K562 (cell line): ENCODE measurements around the gene ZNF860.

Source experiments
- BRCA1 ChIP-seq, 2 experiments: fragments of 450-650 bp in 1 of 2; sonication (generic) in 1 of 2; formaldehyde crosslinking in 1 of 2; IDR thresholded peaks; 2 replicates each; pipeline versions ENCODE4 v1.5.0 to v1.6.1; 2017 to 2020; ENCODE audit warnings: mild to moderate bottlenecking in 1 of 2, missing genetic modification reagents in 1 of 2
- CTBP1 ChIP-seq: fragments of 450-650 bp; IDR thresholded peaks from 2 replicates; pipeline ENCODE4 v1.6.1; 2016; ENCODE audit warnings: borderline replicate concordance
- DPF2 ChIP-seq: fragments of 450-650 bp; IDR thresholded peaks from 2 replicates; pipeline ENCODE4 v1.6.1; 2016
- KAT7 ChIP-seq: sonication (generic); formaldehyde crosslinking; IDR thresholded peaks from 2 replicates; pipeline ENCODE4 v1.8.0; 2022; ENCODE audit warnings: missing genetic modification reagents, mild to moderate bottlenecking, borderline replicate concordance
- NR2F6 ChIP-seq: fragments of 450-650 bp; formaldehyde crosslinking; IDR thresholded peaks from 2 replicates; pipeline ENCODE4 v1.4.0; 2020; ENCODE audit warnings: mild to moderate bottlenecking
- SAP30 ChIP-seq: fragments of 200-600 bp; sonication (generic); IDR thresholded peaks from 2 replicates; pipeline ENCODE4 v1.6.1; 2012; ENCODE audit warnings: borderline replicate concordance, low read depth, mild to moderate bottlenecking, moderate library complexity, low read length, control low read depth, inconsistent platforms; ENCODE audit not compliant: insufficient read depth, poor library complexity, severe bottlenecking
- TSC22D4 ChIP-seq: fragments of 450-650 bp; IDR thresholded peaks from 2 replicates; pipeline ENCODE4 v1.6.1; 2016; ENCODE audit warnings: missing genetic modification characterization, missing biosample characterization, control low read depth
- UBTF ChIP-seq, 2 experiments: IDR thresholded peaks; 2 replicates each; pipeline ENCODE4 v1.6.1; 2012; ENCODE audit warnings: improper control_type of control experiment in 2 of 2, low read depth in 2 of 2, low read length in 2 of 2, borderline replicate concordance in 1 of 2
- YY1 ChIP-seq, 3 experiments: IDR thresholded peaks; 2 replicates each; pipeline ENCODE4 v1.6.1; 2011; ENCODE audit warnings: low read length in 2 of 3, mild to moderate bottlenecking in 2 of 3, moderate library complexity in 2 of 3, borderline replicate concordance in 1 of 3, control low read depth in 1 of 3, low read depth in 1 of 3; ENCODE audit not compliant: insufficient read depth in 3 of 3, insufficient replicate concordance in 2 of 3, control insufficient read depth in 1 of 3, insufficient read length in 1 of 3; ENCODE audit errors: extremely low read depth in 1 of 3
- ZFP36 ChIP-seq: fragments of 150-350 bp; IDR thresholded peaks from 2 replicates; pipeline ENCODE4 v1.6.1; 2018; ENCODE audit warnings: low read length, low read depth; ENCODE audit not compliant: partially characterized antibody
- ZNF644 ChIP-seq: fragments of 200-800 bp; sonication (Bioruptor generic); IDR thresholded peaks from 2 replicates; pipeline ENCODE4 v1.6.1; 2016; ENCODE audit warnings: low read depth, missing genetic modification characterization, missing compliant biosample characterization
- ZNF764 ChIP-seq: fragments of 250-450 bp; sonication (Bioruptor Pico); IDR thresholded peaks from 2 replicates; pipeline ENCODE4 v1.4.0; 2020; ENCODE audit warnings: low read depth, mild to moderate bottlenecking, moderate library complexity
- TF ChIP-seq, protein P1 (sequence below): sonication (generic); formaldehyde crosslinking; IDR thresholded peaks from 2 replicates; pipeline ENCODE4 v1.8.1; 2023; ENCODE audit warnings: mild to moderate bottlenecking, missing genetic modification reagents, moderate library complexity
- TF ChIP-seq, protein P2 (sequence below), 2 experiments: fragments of 200-800 bp in 1 of 2; sonication (Bioruptor generic) in 1 of 2; sonication (generic) in 1 of 2; formaldehyde crosslinking in 1 of 2; IDR thresholded peaks in 1 of 2; conservative IDR thresholded peaks in 1 of 2; 2 replicates each; pipeline versions ENCODE4 v1.5.0 to v1.6.1; 2016 to 2020; ENCODE audit warnings: missing compliant biosample characterization in 1 of 2, missing genetic modification characterization in 1 of 2, missing genetic modification reagents in 1 of 2

DNA sequence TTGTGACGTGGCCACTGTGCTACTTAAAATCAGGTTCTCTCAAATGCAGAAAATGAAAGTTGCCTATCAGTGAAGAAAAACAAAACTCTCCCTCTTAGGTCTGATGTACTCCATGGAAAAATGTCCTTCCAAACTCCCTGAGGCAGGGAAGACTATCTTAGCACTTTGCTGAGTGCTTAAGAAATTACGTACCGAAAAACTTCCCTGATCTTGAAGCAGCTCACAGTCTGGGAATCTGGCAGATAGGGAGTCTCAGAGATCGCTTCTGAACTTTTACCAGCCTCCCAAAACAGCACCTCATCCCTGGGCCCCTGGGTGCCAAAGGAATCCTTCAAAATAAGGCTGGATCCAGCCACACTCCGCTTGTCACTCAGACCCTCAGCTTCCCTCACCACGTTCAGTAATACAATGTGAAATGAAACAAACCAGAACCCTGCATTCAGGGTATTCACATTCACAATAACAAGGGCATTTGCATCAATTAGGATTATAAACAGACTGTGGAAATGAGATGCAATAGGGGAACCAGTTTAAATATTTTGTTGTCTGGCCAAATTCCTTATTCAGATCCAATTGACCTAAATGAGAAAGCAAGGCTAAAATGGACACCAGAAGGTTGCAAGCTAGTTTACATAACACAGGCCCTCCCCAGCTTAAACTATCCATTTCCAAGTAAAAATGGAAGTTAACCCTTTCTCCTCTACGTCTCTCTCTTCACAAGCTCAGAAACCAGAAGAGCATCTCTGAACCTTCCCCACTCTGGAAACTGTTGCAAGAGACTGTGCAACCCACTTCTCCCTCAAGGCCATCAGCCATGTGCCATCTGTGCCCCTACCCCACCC, 21.4 kb upstream of the ZNF860 start:
- no peak for TF ChIP-seq KAT7 (CRISPR knock-in tag)
- no peak for TF ChIP-seq SAP30
- TF ChIP-seq NR2F6: no peak
- no peak for TF ChIP-seq BRCA1 (IDR thresholded peaks at IDR 0.05)
- no peak for TF ChIP-seq BRCA1 (CRISPR knock-in tag; IDR thresholded peaks at IDR 0.05)
- TF ChIP-seq TSC22D4 (tag): no peak
- no peak for TF ChIP-seq DPF2
- no peak for TF ChIP-seq YY1 (IDR thresholded peaks at IDR 0.05; ENCODE audit: borderline replicate concordance in 1 of 3, control insufficient read depth in 1 of 3, extremely low read depth in 1 of 3, insufficient read depth in 3 of 3, insufficient read length in 1 of 3, insufficient replicate concordance in 2 of 3, low read depth in 1 of 3, low read length in 2 of 3)
- TF ChIP-seq ZFP36: no peak
- TF ChIP-seq, protein P1, sequence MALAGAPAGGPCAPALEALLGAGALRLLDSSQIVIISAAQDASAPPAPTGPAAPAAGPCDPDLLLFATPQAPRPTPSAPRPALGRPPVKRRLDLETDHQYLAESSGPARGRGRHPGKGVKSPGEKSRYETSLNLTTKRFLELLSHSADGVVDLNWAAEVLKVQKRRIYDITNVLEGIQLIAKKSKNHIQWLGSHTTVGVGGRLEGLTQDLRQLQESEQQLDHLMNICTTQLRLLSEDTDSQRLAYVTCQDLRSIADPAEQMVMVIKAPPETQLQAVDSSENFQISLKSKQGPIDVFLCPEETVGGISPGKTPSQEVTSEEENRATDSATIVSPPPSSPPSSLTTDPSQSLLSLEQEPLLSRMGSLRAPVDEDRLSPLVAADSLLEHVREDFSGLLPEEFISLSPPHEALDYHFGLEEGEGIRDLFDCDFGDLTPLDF (CRISPR knock-in tag): no peak
- TF ChIP-seq ZNF764 (CRISPR knock-in tag): no peak
- TF ChIP-seq CTBP1: no peak
- TF ChIP-seq ZNF644: no peak
- TF ChIP-seq UBTF (IDR thresholded peaks at IDR 0.05; ENCODE audit: borderline replicate concordance in 1 of 2, low read depth in 2 of 2, low read length in 2 of 2): no peak
- TF ChIP-seq, protein P2, sequence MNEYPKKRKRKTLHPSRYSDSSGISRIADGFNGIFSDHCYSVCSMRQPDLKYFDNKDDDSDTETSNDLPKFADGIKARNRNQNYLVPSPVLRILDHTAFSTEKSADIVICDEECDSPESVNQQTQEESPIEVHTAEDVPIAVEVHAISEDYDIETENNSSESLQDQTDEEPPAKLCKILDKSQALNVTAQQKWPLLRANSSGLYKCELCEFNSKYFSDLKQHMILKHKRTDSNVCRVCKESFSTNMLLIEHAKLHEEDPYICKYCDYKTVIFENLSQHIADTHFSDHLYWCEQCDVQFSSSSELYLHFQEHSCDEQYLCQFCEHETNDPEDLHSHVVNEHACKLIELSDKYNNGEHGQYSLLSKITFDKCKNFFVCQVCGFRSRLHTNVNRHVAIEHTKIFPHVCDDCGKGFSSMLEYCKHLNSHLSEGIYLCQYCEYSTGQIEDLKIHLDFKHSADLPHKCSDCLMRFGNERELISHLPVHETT (CRISPR knock-in tag; conservative IDR thresholded peaks at IDR 0.05 in 1 of 2, IDR thresholded peaks at IDR 0.05 in 1 of 2): no peak
